ENCODE results near the gene MARCHF11. TPM values are rescaled to one million over a fixed set of nuclear protein-coding genes. Genes with fewer than 3 reads are reported as not detected.

MARCHF11 gene
- total RNA-seq, 4 donors from 2014 or later: not detected

- Histone ChIP-seq H3K4me3 (peak overlapping the region in 1 of 4 donors; percentile 25), H3K4me1 (peaks cover 0 to 6% (median 1%) of the 10 kb centered on the region in 4 donors), H3K27ac (no peak overlapping the region), H3K9me3 (no peaks in the 10 kb centered on the region), H3K36me3 (no peaks in the 10 kb centered on the region), H3K27me3 (peaks cover 76% of the 10 kb centered on the region)
- in situ Hi-C loops (cut with MboI; ENCODE audit: low pct_ligation_motif_present in 1 of 4, low pct_unique_long_range_greater_than_20kb in 1 of 4, low sequenced_read_pairs in 3 of 4): no loop called here
- WGBS, 2 donors (ENCODE audit: low coverage in 1 of 2): 0 to 19% methylated on average over 2 to 59 of the region's 63 CpGs
- intact Hi-C loops (cut with DNase I; ENCODE audit: low total_unique reads): no loop called here
- no peak for DNase-seq
- TF ChIP-seq POLR2A (IDR thresholded peaks at IDR 0.05): no peak
- TF ChIP-seq POLR2AphosphoS5 (IDR thresholded peaks at IDR 0.05): no peak
- no peak for TF ChIP-seq CTCF (IDR thresholded peaks at IDR 0.05)
- TF ChIP-seq EP300 (IDR thresholded peaks at IDR 0.05; ENCODE audit: low read depth): no peak
Observed at GRCh38 chr5:16179936-16180788, 571 bp upstream of the MARCHF11 start.

DNA sequence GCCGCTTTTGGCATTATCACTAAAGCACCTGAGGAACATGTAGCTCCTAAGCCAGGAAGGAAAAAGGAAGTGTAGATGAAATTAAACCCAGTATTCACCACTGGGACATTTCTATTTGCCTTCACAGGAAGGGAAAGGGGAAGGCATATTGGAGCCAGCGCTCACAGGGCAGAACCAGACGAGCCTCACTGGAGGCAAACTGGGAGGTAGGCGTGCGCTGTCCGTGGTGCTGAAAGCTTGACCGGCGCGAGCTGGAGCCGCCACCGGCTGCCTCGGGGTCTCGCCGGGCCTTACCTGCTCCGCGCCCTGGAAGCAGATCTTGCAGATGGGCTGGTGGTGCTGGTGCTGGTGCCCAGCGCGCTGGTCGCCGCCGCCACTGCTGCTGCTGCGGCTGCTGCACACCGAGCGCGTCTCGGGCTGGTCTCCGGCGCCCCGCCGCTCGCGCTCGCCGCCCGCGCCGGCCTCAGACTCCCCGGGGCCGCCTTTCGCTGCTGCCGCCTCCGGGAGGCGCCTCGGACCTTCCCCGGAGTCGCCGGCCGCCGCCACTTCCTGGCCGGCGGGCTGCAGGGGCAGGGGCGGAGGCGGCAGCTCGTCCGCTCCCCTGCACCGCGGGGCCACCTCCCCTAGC is 732 bp downstream of the MARCHF11 start:
- intact Hi-C loops (cut with DNase I; ENCODE audit: low total_unique reads): no loop called here

DNA sequence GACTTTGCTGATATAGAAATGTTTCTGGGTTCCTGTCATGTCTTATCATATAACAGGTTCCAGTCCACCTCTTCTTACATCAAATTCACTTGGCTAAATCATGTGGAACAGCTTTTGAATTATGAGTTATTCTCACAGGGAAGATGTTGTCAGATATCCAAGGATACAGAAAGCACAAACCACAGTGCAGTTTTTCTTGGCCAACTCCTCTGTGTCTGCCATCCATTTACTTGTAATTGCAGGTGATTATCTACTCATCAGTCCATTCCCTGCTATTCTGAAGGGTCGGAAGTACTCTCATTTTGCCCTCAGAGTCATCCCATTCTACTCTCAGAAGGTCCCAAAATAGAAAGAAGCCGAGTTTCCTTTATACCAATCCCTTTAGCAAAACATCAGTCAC is 10.0 kb downstream of the MARCHF11 start:
- TF ChIP-seq EP300 (IDR thresholded peaks at IDR 0.05; ENCODE audit: low read depth): no peak
- TF ChIP-seq POLR2AphosphoS5 (IDR thresholded peaks at IDR 0.05): no peak
- no peak for TF ChIP-seq CTCF (IDR thresholded peaks at IDR 0.05)
- no peak for TF ChIP-seq POLR2A (IDR thresholded peaks at IDR 0.05)
- no peaks in the 10 kb centered on the region for H3K36me3 ChIP-seq
- H3K4me3 ChIP-seq: no peak overlapping the region
- no peaks in the 10 kb centered on the region for H3K27me3 ChIP-seq
- intact Hi-C loops (cut with DNase I; ENCODE audit: low total_unique reads) (no loop called here), in situ Hi-C loops (cut with MboI; ENCODE audit: low pct_ligation_motif_present in 1 of 4, low pct_unique_long_range_greater_than_20kb in 1 of 4, low sequenced_read_pairs in 3 of 4) (loop anchor here in 2 of 4 donors (10.0 to 25.0 kb wide), 2 partner anchors 285 to 493 kb away; no protein-coding TSS in a partner anchor)
- WGBS, 2 donors (ENCODE audit: low coverage in 1 of 2): 43% methylated on average over 2 of the region's 2 CpGs; no CpG with 5 or more reads in 1 of the 2 donors
- DNase-seq: no peak
- no peaks in the 10 kb centered on the region for H3K4me1 ChIP-seq
- no peak overlapping the region for H3K27ac ChIP-seq
- H3K9me3 ChIP-seq: no peaks in the 10 kb centered on the region

More for the DNA sequence above, 732 bp downstream of the MARCHF11 start:
- H3K36me3 ChIP-seq: no peaks in the 10 kb centered on the region
- in situ Hi-C loops (cut with MboI; ENCODE audit: low pct_ligation_motif_present in 1 of 4, low pct_unique_long_range_greater_than_20kb in 1 of 4, low sequenced_read_pairs in 3 of 4): no loop called here
- 15 to 60% methylated on average over 1 to 51 of the region's 57 CpGs for WGBS, 2 donors (ENCODE audit: low coverage in 1 of 2)
- no peak overlapping the region for H3K27ac ChIP-seq
- peak overlapping the region in 2 of 4 donors; percentile 6 to 25 for H3K4me3 ChIP-seq
- peak; percentile 44 for DNase-seq
- peaks cover 0 to 6% (median 1%) of the 10 kb centered on the region in 4 donors for H3K4me1 ChIP-seq
- peaks cover 73% of the 10 kb centered on the region for H3K27me3 ChIP-seq
- TF ChIP-seq POLR2A (IDR thresholded peaks at IDR 0.05) (no peak), EP300 (IDR thresholded peaks at IDR 0.05; ENCODE audit: low read depth) (no peak), POLR2AphosphoS5 (IDR thresholded peaks at IDR 0.05) (no peak), CTCF (IDR thresholded peaks at IDR 0.05) (no peak)
- H3K9me3 ChIP-seq: no peaks in the 10 kb centered on the region

DNA sequence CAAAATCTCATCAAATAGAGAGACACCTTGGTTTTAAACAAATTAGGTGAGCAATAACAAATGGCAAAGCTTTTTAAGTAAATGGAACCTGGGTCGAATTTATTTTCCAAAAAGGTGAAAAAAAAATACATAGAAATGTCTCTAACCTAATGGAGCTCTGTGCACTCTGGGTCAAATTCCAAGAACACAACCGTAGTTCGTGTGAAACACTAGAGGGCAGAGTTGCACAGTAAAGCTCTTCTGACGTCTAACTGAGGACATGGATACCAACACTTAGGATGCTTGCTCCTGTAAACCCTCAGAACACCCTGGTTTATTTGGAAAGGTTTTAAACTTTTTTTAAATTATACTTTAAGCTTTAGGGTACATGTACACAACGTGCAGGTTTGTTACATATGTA is 18.9 kb downstream of the MARCHF11 start:
- Histone ChIP-seq H3K27ac (no peak overlapping the region), H3K4me1 (no peaks in the 10 kb centered on the region), H3K4me3 (no peak overlapping the region), H3K36me3 (no peaks in the 10 kb centered on the region), H3K9me3 (no peaks in the 10 kb centered on the region), H3K27me3 (no peaks in the 10 kb centered on the region)
- intact Hi-C loops (cut with DNase I; ENCODE audit: low total_unique reads): no loop called here
- TF ChIP-seq POLR2A (IDR thresholded peaks at IDR 0.05): no peak
- TF ChIP-seq CTCF (IDR thresholded peaks at IDR 0.05): peak; percentile 34 to 57 (median 51)
- no peak for DNase-seq
- 2 to 3% methylated on average over 5 of the region's 5 CpGs for WGBS, 2 donors (ENCODE audit: low coverage in 1 of 2)
- in situ Hi-C loops (cut with MboI; ENCODE audit: low pct_ligation_motif_present in 1 of 4, low pct_unique_long_range_greater_than_20kb in 1 of 4, low sequenced_read_pairs in 3 of 4): loop anchor here in 2 of 4 donors (10.0 to 25.0 kb wide), 2 partner anchors 294 to 502 kb away; no protein-coding TSS in a partner anchor

Measured in transverse colon (tissue), 4 donors.